GM18519 (cell line): ENCODE measurements around the gene CD55.

ENCODE experiments used
- ATAC-seq: cut with Tn5 transposase; IDR thresholded peaks from one replicate; pipeline ENCODE4 v1.9.1; 2021; ENCODE audit warnings: mild to moderate bottlenecking, moderate library complexity; ENCODE audit not compliant: unreplicated experiment, low FRiP score

Gene CD55

GRCh38 chr1:207321079-207321789 lies at the start of gene CD55:
Gene CD55 (plus strand): TSS chr1:207321678. CDS start chr1:207321766, 88 bp downstream.
- peak; percentile 73 for ATAC-seq

GRCh38 chr1:207274882-207275281 lies 46.6 kb upstream of the CD55 start:
- no peak for ATAC-seq

DNA sequence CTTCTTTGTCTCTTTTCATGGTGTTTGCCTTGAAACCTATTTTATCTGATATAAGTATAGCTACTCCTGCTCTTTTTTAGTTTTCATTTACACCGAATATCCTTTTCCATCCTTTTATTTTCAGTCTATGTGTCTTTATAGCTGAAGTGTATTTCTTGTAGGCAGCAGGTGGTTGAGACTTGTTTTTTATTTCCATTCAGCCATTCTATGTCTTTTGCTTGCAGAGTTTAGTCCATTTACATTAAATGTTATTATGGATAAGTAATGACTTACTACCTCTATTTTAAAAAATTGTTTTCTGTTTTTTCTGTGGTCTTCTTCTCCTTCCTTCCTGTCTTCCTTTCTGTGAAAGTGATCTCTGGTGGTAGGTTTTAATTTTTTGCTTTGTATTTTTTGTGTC lies 45.0 kb upstream of the CD55 start:
- no peak for ATAC-seq

GRCh38 chr1:207277241-207277640 lies 44.2 kb upstream of the CD55 start:
- ATAC-seq, result no peak

DNA sequence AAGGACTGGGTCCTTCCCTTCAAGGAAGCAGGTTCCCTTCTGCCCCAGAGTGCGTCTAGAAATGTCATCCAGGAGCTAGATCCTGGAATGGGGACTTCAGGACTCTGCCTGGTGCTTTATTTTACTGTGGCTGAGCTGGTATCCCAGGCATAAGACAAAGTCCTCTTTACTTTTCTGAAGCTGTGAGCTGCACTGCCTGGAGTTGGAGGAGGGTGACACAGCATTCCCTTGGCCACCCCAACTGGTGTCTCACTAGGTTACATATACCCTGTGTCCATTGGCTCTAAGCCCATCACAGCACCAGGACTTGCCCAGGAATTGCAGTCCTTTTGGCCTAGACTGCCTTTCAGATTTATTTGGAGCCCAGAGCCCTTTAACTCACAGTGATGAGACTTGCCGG lies 41.8 kb upstream of the CD55 start:
- ATAC-seq, result no peak

DNA sequence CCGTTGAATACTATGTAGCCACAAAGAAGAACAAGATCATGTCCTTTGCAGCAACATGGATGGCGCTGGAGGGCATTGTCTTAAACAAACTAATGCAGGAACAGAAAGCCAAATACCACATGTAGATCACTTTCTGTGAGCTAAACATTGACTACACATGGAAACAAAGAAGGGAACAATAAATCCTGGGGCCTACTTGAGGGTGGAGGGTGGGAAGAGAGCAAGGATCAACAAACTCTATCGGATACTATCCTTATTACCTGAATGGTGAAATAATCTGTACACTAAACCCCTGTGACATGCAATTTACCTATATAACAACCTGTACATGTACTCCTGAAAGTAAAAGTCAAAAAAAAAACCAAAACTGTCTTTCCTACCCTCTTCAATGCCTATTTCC lies 40.8 kb upstream of the CD55 start:
- no peak for ATAC-seq

DNA sequence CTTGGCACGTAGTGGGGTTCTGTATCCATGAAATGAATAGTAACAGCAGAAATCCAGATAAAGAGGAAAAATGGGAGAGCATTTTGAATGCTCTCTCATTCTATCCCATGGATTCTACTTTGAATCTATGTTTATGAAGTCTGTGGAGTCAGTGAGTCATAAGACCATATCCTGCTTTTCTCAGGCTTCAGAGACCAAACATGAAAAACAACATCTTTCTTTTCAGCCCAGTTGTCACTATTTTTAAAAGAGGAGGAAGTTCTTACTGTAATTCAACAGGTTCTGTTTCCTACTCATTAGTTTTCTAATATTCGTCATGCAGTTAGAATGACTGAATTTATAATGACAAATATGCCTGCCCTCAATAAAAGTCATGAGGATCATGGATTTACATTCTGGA lies 39.4 kb upstream of the CD55 start:
- ATAC-seq, result no peak

- no peak for ATAC-seq
Measured at GRCh38 chr1:207282496-207283380, 38.7 kb upstream of the CD55 start.

DNA sequence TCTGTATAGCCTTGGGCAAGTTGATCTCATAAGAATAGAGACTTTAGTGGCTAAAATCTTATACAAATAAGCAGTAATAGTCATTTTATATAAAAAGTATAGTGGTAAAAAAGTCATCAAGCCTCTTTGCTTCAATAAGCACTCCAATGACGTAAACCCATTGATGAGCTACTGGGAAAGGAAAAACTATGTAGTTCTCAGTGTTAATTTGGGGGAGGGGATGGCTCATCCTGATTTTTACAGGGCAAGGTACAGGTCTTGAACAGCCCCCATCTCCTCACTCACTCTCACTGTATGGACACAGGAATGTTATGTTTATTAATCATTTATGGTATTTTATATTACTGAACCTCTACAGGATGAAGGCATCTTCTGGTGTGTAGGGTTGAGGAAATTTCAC lies 38.1 kb upstream of the CD55 start:
- no peak for ATAC-seq

DNA sequence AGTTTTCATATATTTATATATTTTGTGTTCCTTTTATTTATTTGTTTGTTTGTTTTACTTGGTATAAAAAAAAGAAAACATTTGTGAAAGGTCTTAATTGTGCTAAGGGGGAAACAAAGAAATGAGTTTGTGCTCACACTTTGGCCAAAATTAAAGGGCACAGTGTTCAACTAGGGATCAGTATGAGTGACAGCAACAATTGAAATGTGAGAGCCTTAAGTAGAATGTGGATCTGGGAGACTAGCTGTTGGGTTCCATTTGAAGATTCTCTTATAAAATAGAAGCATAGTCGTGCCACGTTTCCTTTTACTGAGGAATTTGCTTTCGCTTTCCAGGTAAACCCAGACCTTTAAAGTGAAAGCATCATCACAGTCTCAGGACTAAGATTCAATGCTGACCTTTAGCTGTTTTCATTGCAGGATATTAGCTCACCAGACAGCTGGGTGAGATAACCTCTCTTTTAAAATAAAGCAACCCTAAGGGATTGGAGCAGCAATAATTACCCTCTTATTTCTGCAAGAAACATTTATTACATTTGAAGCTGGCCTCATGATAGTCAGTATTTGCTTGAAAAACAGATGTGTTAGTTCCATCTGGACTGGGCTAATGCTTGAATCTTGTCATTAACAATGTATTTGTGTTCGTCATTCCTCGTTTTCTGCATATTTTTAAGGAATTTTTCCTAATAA lies 37.1 kb upstream of the CD55 start:
- no peak for ATAC-seq

GRCh38 chr1:207286786-207287468 lies 34.6 kb upstream of the CD55 start:
- no peak for ATAC-seq

DNA sequence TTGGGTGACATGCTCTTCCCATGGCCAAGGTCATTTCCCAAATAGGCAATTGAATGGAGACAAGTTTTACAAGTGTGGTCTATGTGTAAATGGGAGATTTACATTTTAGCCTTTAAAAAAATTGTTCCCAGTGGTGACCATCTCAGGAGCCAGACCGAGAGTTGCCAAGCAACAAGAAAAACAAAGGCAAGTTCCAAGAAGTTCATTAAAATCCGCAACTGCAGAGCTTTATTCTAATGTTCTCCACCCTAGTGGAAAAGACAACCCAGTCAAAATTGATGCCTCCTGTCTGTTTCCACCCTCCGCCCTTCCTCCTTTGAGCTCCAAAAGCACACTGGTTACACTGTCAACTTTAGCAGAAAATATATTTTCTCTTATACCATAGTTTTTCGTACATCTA lies 33.2 kb upstream of the CD55 start:
- ATAC-seq, result no peak

GRCh38 chr1:207289756-207290155 lies 31.7 kb upstream of the CD55 start:
- ATAC-seq, result no peak

DNA sequence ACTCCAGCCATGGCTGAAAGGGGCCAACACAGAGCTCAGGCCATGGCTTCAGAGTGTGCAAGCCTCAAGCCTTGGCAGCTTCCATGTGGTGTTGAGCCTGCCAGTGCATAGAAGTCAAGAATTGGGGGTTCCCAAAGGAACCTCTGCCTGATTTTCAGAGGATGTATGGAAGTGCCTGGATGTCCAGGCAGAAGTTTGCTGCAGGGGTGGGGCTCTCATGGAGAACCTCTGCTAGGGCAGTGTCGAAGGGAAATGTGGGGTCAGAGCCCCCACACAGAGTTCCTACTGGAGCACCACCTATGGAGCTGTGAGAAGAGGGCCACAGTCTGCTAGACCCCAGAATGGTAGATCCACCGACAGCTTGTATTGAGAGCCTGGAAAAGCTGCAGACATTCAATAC lies 29.8 kb upstream of the CD55 start:
- ATAC-seq, result no peak

GRCh38 chr1:207298186-207298585 lies 23.3 kb upstream of the CD55 start:
- ATAC-seq, result no peak

- ATAC-seq, result no peak
Measured at GRCh38 chr1:207298636-207299398, 22.7 kb upstream of the CD55 start.

DNA sequence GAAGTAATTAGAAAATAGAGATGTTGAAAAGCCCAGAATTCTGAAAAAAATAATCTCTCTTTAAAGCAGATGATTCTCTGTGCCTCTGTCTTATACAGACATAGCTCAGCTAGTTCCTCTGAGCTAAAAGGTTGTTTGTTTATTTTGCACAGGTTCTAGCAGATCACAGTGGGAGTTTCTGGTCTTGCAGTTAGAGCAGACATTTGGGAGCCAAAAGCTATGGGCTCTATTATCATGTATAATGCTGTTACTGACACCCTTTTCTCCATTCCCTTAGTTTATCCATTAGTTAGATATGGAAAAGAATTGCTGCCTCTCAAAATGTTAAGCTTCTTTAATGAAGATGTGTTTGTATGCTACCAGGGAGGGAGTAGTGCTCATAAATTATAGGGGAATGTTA lies 20.5 kb upstream of the CD55 start:
- ATAC-seq, result no peak

- ATAC-seq, result no peak
Measured at GRCh38 chr1:207302618-207303393, 18.7 kb upstream of the CD55 start.
